Endothelial cell of umbilical vein (primary cell): ENCODE results near the gene TMCC2. TPM values are rescaled to one million over a fixed set of nuclear protein-coding genes. Genes with fewer than 3 reads are reported as not detected.
A peak's percentile ranks its signal among the peaks of the same experiment; 100 is the strongest.

Experiments
- BruUV-seq: library from RNA; stranded (reverse); fragments of 400-500 nt; replicated peaks from 2 replicates; lab custom pipeline; 2021; lab: Mats Ljungman, UMichigan
- CTCF ChIA-PET: fragments of 300-600, 350-600 bp; sonication (Branson Sonifier 250); formaldehyde crosslinking; loops from one replicate; lab custom pipeline; 2021; ENCODE audit warnings: antibody characterized with exemption, inconsistent platforms; lab: Charles Lee
- POLR2A ChIA-PET: fragments of 300-600, 350-600 bp; sonication (Branson Sonifier 250); formaldehyde crosslinking; loops from one replicate; lab custom pipeline; 2021; ENCODE audit warnings: antibody characterized with exemption, inconsistent platforms; lab: Charles Lee
- DNase-seq: peaks from one replicate; pipeline ENCODE4 v3.0.0-alpha.2; 2011; ENCODE audit warnings: low read depth, low spot score
- FAIRE-seq: peaks from 2 replicates; lab custom pipeline; 2011; peaks lifted over from hg19 to GRCh38; lab: Jason Lieb, UNC
- H2AFZ ChIP-seq: 2 replicates; pipeline ENCODE4 v1.6.0; 2012; ENCODE audit warnings: low read depth, low read length, control low read depth, inconsistent platforms
- H3K27ac ChIP-seq: 2 replicates; pipeline ENCODE4 v1.5.1; 2011; ENCODE audit warnings: low read depth, mild to moderate bottlenecking, control low read depth, low read length, moderate library complexity; ENCODE audit not compliant: insufficient read depth
- H3K27me3 ChIP-seq, 2 experiments: 2 replicates each; pipeline versions ENCODE4 v1.6.0 to v1.6.1; 2011; ENCODE audit warnings: low read length in 2 of 2, mixed read lengths in 1 of 2; ENCODE audit not compliant: control insufficient read depth in 2 of 2, insufficient read depth in 2 of 2
- H3K36me3 ChIP-seq, 2 experiments: 2 replicates in 1 of 2; 3 replicates in 1 of 2; pipeline ENCODE4 v1.5.1; 2011; ENCODE audit warnings: low read length in 2 of 2, mild to moderate bottlenecking in 1 of 2, moderate library complexity in 1 of 2; ENCODE audit not compliant: control insufficient read depth in 2 of 2, insufficient read depth in 2 of 2; ENCODE audit errors: extremely low read depth in 1 of 2
- H3K4me1 ChIP-seq: 3 replicates; pipeline ENCODE4 v1.5.1; 2011; ENCODE audit warnings: mild to moderate bottlenecking, low read length; ENCODE audit not compliant: control insufficient read depth, insufficient read depth; ENCODE audit errors: extremely low read depth
- H3K4me2 ChIP-seq: 2 replicates; pipeline ENCODE4 v1.6.1; 2011; ENCODE audit warnings: low read length, control low read depth, mixed read lengths; ENCODE audit not compliant: insufficient read depth
- H3K4me3 ChIP-seq, 3 experiments: fragments of 200-600 bp in 1 of 3; sonication (generic), shearing (Covaris generic) in 1 of 3; replicated peaks in 1 of 3; 2 replicates each; pipeline ENCODE4 v1.5.1; 2011 to 2016; ENCODE audit warnings: control low read depth in 3 of 3, low read length in 3 of 3, mild to moderate bottlenecking in 2 of 3, inconsistent platforms in 1 of 3, low read depth in 1 of 3, moderate library complexity in 1 of 3; ENCODE audit not compliant: insufficient read depth in 1 of 3
- H3K79me2 ChIP-seq: 2 replicates; pipeline ENCODE4 v1.6.0; 2012; ENCODE audit warnings: low read length, inconsistent platforms; ENCODE audit not compliant: control insufficient read depth, insufficient read depth
- H3K9ac ChIP-seq: replicated peaks from 2 replicates; pipeline ENCODE3; 2011; ENCODE audit warnings: low read length, control low read depth; ENCODE audit not compliant: insufficient read depth; ENCODE audit errors: extremely low read depth
- H3K9me1 ChIP-seq: replicated peaks from 3 replicates; pipeline ENCODE4 v1.6.0; 2011; ENCODE audit warnings: mild to moderate bottlenecking, low read length; ENCODE audit not compliant: control insufficient read depth, insufficient read depth; ENCODE audit errors: extremely low read depth
- H3K9me3 ChIP-seq: replicated peaks from 2 replicates; pipeline ENCODE4 v1.5.1; 2012; ENCODE audit warnings: low read length, inconsistent platforms; ENCODE audit not compliant: control insufficient read depth, insufficient read depth
- H4K20me1 ChIP-seq: replicated peaks from 2 replicates; pipeline ENCODE3; 2011; ENCODE audit warnings: mild to moderate bottlenecking, low read length; ENCODE audit not compliant: control insufficient read depth, insufficient read depth; ENCODE audit errors: extremely low read depth
- EZH2 ChIP-seq: IDR thresholded peaks from 2 replicates; pipeline ENCODE4 v1.6.1; 2012; ENCODE audit warnings: borderline replicate concordance, low read depth, mild to moderate bottlenecking, moderate library complexity, low read length, inconsistent platforms; ENCODE audit not compliant: severe bottlenecking
- GATA2 ChIP-seq: IDR thresholded peaks from 2 replicates; pipeline ENCODE4 v1.7.0; 2011; ENCODE audit warnings: low read depth, mild to moderate bottlenecking, moderate library complexity, mixed read lengths, low read length; ENCODE audit not compliant: insufficient read length, insufficient read depth
- JUN ChIP-seq: IDR thresholded peaks from 2 replicates; pipeline ENCODE4 v1.6.1; 2011; ENCODE audit warnings: borderline replicate concordance, low read depth; ENCODE audit not compliant: insufficient read length, insufficient read depth
- MYC ChIP-seq: IDR thresholded peaks from one replicate; pipeline ENCODE4 v1.6.1; 2011; ENCODE audit warnings: mild to moderate bottlenecking, low read depth, low read length
- POLR2A ChIP-seq: IDR thresholded peaks from 2 replicates; pipeline ENCODE4 v1.6.1; 2012; ENCODE audit warnings: low read depth, mild to moderate bottlenecking, control low read depth, low read length
- POLR2AphosphoS5 ChIP-seq: IDR thresholded peaks from 2 replicates; pipeline ENCODE4 v1.6.1; 2012; ENCODE audit warnings: low read depth, mild to moderate bottlenecking, control low read depth, low read length, moderate library complexity; ENCODE audit not compliant: insufficient read depth
- dilution Hi-C: fragments of 300-500 bp; cut with MboI; formaldehyde crosslinking; loops from one replicate; pipeline ENCODE4 v1.15.0; 2019; ENCODE audit warnings: low sequenced_read_pairs; ENCODE audit not compliant: extremely low pct_ligation_motif_present
- intact Hi-C: fragments of 100-400 bp; cut with micrococcal nuclease; formaldehyde crosslinking; loops from one replicate; pipeline ENCODE4 v1.10.0; 2022
- polyA plus RNA-seq, 4 experiments: library from polyadenylated mRNA; depleted of rRNA in 3 of 4; stranded (reverse) in 3 of 4; unstranded in 1 of 4; fragments of >200 nt; gene quantifications; 2 replicates each; pipeline versions ENCODE4 v1.2.1 to v1.2.3, GENCODE V29; 2011 to 2012; ENCODE audit warnings: missing spikeins in 1 of 4
- total RNA-seq: library from RNA; stranded (reverse); gene quantifications from 2 replicates; pipeline ENCODE4 v1.2.3, GENCODE V29; 2021
- TF ChIP-seq, protein P1 (sequence below), 2 donors: IDR thresholded peaks; 1 replicate in 1 of 2; 2 replicates in 1 of 2; pipeline ENCODE4 v1.5.1; 2011; ENCODE audit warnings: low read length in 2 of 2, mild to moderate bottlenecking in 2 of 2, moderate library complexity in 2 of 2, control low read depth in 1 of 2, inconsistent platforms in 1 of 2, low read depth in 1 of 2; ENCODE audit not compliant: insufficient read depth in 1 of 2; ENCODE audit errors: extremely low read depth in 1 of 2
- TF ChIP-seq, protein P2 (sequence below): IDR thresholded peaks from 2 replicates; pipeline ENCODE4 v1.6.1; 2011; ENCODE audit not compliant: insufficient read depth, insufficient read length

The TMCC2 gene
- total and polyA plus RNA-seq, 2 donors (not counting 3 experiments of a cell fraction or from before 2014, with no cell fraction given), result 2.0 to 2.1 TPM

DNA sequence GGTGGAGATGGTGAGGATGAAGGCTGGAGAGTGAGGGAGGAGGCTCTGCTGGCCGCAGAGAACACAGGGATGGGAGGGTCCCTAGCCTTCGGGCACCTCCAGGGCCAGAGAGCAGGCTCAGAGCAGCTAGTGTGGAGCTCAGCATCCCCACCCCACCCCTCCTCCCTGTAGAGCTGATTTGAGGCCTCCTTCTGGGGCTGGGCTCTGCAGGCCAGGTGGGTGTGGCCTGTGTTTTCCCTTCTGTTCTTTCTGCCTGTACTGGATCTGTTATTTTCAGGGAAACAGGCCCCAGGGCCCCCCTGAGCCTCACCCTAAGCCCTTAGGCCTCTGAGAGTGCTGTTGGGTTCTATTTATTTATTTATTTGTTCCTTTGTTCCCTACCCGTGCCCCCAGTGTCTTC lies 44.8 kb downstream of the TMCC2 start:
- POLR2A ChIA-PET, result no interaction called here
- CTCF ChIA-PET, result interaction anchor here (0.6 to 17.5 kb wide), 13 partner anchors 10 to 283 kb away, joined by 3 to 1536 read pairs (median 8); partner anchors contain the start of gene NUAK2
- intact Hi-C loops, result no loop called here

DNA sequence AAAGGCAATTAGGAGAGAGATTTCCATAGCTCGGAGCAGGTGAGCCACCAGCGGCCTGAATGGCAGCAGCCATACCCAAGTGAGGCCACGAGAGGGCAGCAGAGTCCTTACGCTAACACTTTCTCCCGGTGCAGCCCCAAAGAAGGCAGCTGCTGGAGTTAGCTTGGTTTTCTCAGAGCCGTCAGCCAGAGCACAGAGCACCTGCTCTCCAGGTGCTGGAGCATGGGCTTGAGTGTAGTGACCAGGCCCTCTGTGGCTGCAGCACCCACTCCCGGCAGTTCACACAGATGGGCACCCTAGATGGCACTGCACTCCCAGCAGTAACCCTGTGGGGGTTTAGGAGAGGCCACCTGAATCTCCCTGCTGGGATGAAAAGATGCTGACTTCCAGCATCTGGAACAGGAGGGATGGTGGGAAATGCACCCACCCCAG lies 45.8 kb downstream of the TMCC2 start:
- Histone ChIP-seq H3K4me2 (no peak overlapping the region), H3K9me1 (no peaks in the 10 kb centered on the region), H3K27me3 (no peaks in the 10 kb centered on the region), H4K20me1 (no peaks in the 10 kb centered on the region), H3K4me3 (no peak overlapping the region), H3K4me1 (peaks cover 18% of the 10 kb centered on the region), H3K79me2 (no peaks in the 10 kb centered on the region), H3K36me3 (no peaks in the 10 kb centered on the region), H3K9me3 (no peaks in the 10 kb centered on the region), H3K27ac (no peak overlapping the region), H2AFZ (no peak overlapping the region), H3K9ac (no peak overlapping the region)
- CTCF ChIA-PET, result interaction anchor here (0.6 to 17.5 kb wide), 35 partner anchors 9 to 284 kb away, joined by 3 to 1536 read pairs (median 8); partner anchors contain the start of genes NUAK2 and TMCC2
- no TSS peak for BruUV-seq
- dilution Hi-C loops, result no loop called here
- POLR2A ChIA-PET, result interaction anchor here (0.6 to 1.3 kb wide), 4 partner anchors 11 to 51 kb away, joined by 3 to 7 read pairs (median 4); no protein-coding TSS in a partner anchor
- peak; percentile 69 for DNase-seq
- TF ChIP-seq, protein P1, sequence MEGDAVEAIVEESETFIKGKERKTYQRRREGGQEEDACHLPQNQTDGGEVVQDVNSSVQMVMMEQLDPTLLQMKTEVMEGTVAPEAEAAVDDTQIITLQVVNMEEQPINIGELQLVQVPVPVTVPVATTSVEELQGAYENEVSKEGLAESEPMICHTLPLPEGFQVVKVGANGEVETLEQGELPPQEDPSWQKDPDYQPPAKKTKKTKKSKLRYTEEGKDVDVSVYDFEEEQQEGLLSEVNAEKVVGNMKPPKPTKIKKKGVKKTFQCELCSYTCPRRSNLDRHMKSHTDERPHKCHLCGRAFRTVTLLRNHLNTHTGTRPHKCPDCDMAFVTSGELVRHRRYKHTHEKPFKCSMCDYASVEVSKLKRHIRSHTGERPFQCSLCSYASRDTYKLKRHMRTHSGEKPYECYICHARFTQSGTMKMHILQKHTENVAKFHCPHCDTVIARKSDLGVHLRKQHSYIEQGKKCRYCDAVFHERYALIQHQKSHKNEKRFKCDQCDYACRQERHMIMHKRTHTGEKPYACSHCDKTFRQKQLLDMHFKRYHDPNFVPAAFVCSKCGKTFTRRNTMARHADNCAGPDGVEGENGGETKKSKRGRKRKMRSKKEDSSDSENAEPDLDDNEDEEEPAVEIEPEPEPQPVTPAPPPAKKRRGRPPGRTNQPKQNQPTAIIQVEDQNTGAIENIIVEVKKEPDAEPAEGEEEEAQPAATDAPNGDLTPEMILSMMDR (IDR thresholded peaks at IDR 0.05; ENCODE audit: extremely low read depth in 1 of 2, insufficient read depth in 1 of 2, low read depth in 1 of 2, low read length in 2 of 2), result peak; percentile 97 to 98
- no peak for TF ChIP-seq POLR2A
- peak; percentile 93 for FAIRE-seq
- intact Hi-C loops, result loop anchor here (1.0 kb wide), 3 partner anchors 48 to 212 kb away; partner anchors contain the start of gene NUAK2

More for the DNA sequence above, 44.8 kb downstream of the TMCC2 start:
- Histone ChIP-seq H3K27ac (no peak overlapping the region), H3K36me3 (no peaks in the 10 kb centered on the region), H3K4me1 (peaks cover 21% of the 10 kb centered on the region), H3K9me1 (no peaks in the 10 kb centered on the region), H3K4me3 (no peak overlapping the region), H3K27me3 (no peaks in the 10 kb centered on the region), H3K9me3 (no peaks in the 10 kb centered on the region), H4K20me1 (no peaks in the 10 kb centered on the region), H2AFZ (no peak overlapping the region), H3K9ac (no peak overlapping the region), H3K4me2 (no peak overlapping the region), H3K79me2 (no peaks in the 10 kb centered on the region)
- FAIRE-seq, result no peak
- TF ChIP-seq JUN, result no peak
- TF ChIP-seq POLR2AphosphoS5, result no peak
- TF ChIP-seq EZH2, result no peak
- TF ChIP-seq, protein P2, sequence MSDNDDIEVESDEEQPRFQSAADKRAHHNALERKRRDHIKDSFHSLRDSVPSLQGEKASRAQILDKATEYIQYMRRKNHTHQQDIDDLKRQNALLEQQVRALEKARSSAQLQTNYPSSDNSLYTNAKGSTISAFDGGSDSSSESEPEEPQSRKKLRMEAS, result no peak
- TF ChIP-seq MYC, result no peak
- no peak for TF ChIP-seq GATA2
- TF ChIP-seq POLR2A, result no peak
- dilution Hi-C loops, result no loop called here
- DNase-seq, result no peak
- BruUV-seq, result no TSS peak
